Measurements from ENCODE around the gene ACAT1.
"Not testable (repeated sequence)": the region's sequence is repeated elsewhere in the genome, so short reads cannot be mapped to it uniquely, and the experiment has no call there.

ACAT1 gene

GRCh38 chr11:108121274-108122155, at the start of gene ACAT1:
Gene ACAT1, plus strand, starts transcription at chr11:108121567. Its CDS starts 40 bp downstream, at chr11:108121607.
- peak; percentile 91 for DNase-seq
- in situ Hi-C loops (cut with HindIII; ENCODE audit: low pct_ligation_motif_present, low pct_unique_long_range_greater_than_20kb, low sequenced_read_pairs), result no loop called here

GRCh38 chr11:108084811-108085210, 36.6 kb upstream of the ACAT1 start:
- in situ Hi-C loops (cut with HindIII; ENCODE audit: low pct_ligation_motif_present, low pct_unique_long_range_greater_than_20kb, low sequenced_read_pairs), result no loop called here

GRCh38 chr11:108085672-108086071, 35.7 kb upstream of the ACAT1 start:
- DNase-seq, result no peak
- in situ Hi-C loops (cut with HindIII; ENCODE audit: low pct_ligation_motif_present, low pct_unique_long_range_greater_than_20kb, low sequenced_read_pairs), result no loop called here

More at GRCh38 chr11:108084811-108085210, 36.6 kb upstream of the ACAT1 start:
- DNase-seq, result no peak

- in situ Hi-C loops (cut with HindIII; ENCODE audit: low pct_ligation_motif_present, low pct_unique_long_range_greater_than_20kb, low sequenced_read_pairs), result no loop called here
- no peak for DNase-seq
Measured at GRCh38 chr11:108092134-108092533, 29.2 kb upstream of the ACAT1 start.

- no peak for DNase-seq
- in situ Hi-C loops (cut with HindIII; ENCODE audit: low pct_ligation_motif_present, low pct_unique_long_range_greater_than_20kb, low sequenced_read_pairs), result no loop called here
Measured at GRCh38 chr11:108093128-108093904, 28.1 kb upstream of the ACAT1 start.

GRCh38 chr11:108097179-108097578, 24.2 kb upstream of the ACAT1 start:
- in situ Hi-C loops (cut with HindIII; ENCODE audit: low pct_ligation_motif_present, low pct_unique_long_range_greater_than_20kb, low sequenced_read_pairs), result no loop called here
- DNase-seq, result peak; percentile 14

- in situ Hi-C loops (cut with HindIII; ENCODE audit: low pct_ligation_motif_present, low pct_unique_long_range_greater_than_20kb, low sequenced_read_pairs), result no loop called here
- no peak for DNase-seq
Measured at GRCh38 chr11:108101090-108101775, 20.1 kb upstream of the ACAT1 start.

GRCh38 chr11:108111126-108111525, 10.2 kb upstream of the ACAT1 start:
- no peak for DNase-seq
- in situ Hi-C loops (cut with HindIII; ENCODE audit: low pct_ligation_motif_present, low pct_unique_long_range_greater_than_20kb, low sequenced_read_pairs), result no loop called here

- in situ Hi-C loops (cut with HindIII; ENCODE audit: low pct_ligation_motif_present, low pct_unique_long_range_greater_than_20kb, low sequenced_read_pairs), result no loop called here
- DNase-seq, result no peak
Measured at GRCh38 chr11:108112057-108112456, 9.3 kb upstream of the ACAT1 start.

GRCh38 chr11:108115500-108116140, 5.7 kb upstream of the ACAT1 start:
- DNase-seq, result peak; percentile 93
- in situ Hi-C loops (cut with HindIII; ENCODE audit: low pct_ligation_motif_present, low pct_unique_long_range_greater_than_20kb, low sequenced_read_pairs), result no loop called here

- in situ Hi-C loops (cut with HindIII; ENCODE audit: low pct_ligation_motif_present, low pct_unique_long_range_greater_than_20kb, low sequenced_read_pairs), result no loop called here
- peak; percentile 54 for DNase-seq
Measured at GRCh38 chr11:108117746-108118371, 3.5 kb upstream of the ACAT1 start.

GRCh38 chr11:108120936-108121273, 462 bp upstream of the ACAT1 start:
- in situ Hi-C loops (cut with HindIII; ENCODE audit: low pct_ligation_motif_present, low pct_unique_long_range_greater_than_20kb, low sequenced_read_pairs), result not testable (repeated sequence)

GRCh38 chr11:108122166-108122628, 830 bp downstream of the ACAT1 start:
- DNase-seq, result no peak
- in situ Hi-C loops (cut with HindIII; ENCODE audit: low pct_ligation_motif_present, low pct_unique_long_range_greater_than_20kb, low sequenced_read_pairs), result no loop called here

More at GRCh38 chr11:108120936-108121273, 462 bp upstream of the ACAT1 start:
- DNase-seq, result not testable (repeated sequence)

- in situ Hi-C loops (cut with HindIII; ENCODE audit: low pct_ligation_motif_present, low pct_unique_long_range_greater_than_20kb, low sequenced_read_pairs), result no loop called here
- DNase-seq, result no peak
Measured at GRCh38 chr11:108125096-108125495, 3.7 kb downstream of the ACAT1 start.

- DNase-seq, result no peak
- in situ Hi-C loops (cut with HindIII; ENCODE audit: low pct_ligation_motif_present, low pct_unique_long_range_greater_than_20kb, low sequenced_read_pairs), result no loop called here
Measured at GRCh38 chr11:108128772-108129171, 7.4 kb downstream of the ACAT1 start.

- no peak for DNase-seq
- in situ Hi-C loops (cut with HindIII; ENCODE audit: low pct_ligation_motif_present, low pct_unique_long_range_greater_than_20kb, low sequenced_read_pairs), result no loop called here
Measured at GRCh38 chr11:108131993-108132392, 10.6 kb downstream of the ACAT1 start.

- DNase-seq; in situ Hi-C loops (cut with HindIII; ENCODE audit: low pct_ligation_motif_present, low pct_unique_long_range_greater_than_20kb, low sequenced_read_pairs): not testable (repeated sequence)
Measured at GRCh38 chr11:108132993-108133538, 11.7 kb downstream of the ACAT1 start.

Data from ACHN (cell line).